Heart left ventricle (tissue), 13 donors: ENCODE data around the gene CENPC.

Experiments
- POLR2A ChIP-seq, 2 donors: fragments of 450-650 bp; IDR thresholded peaks; one replicate each; pipeline ENCODE4 v1.6.1; 2017; ENCODE audit warnings: antibody characterized with exemption in 2 of 2, mild to moderate bottlenecking in 2 of 2, moderate library complexity in 2 of 2
- TF ChIP-seq, protein P1 (sequence below), 12 donors: fragments of 200-600 bp; sonication (generic) in 4 of 12; IDR thresholded peaks; one replicate each; pipeline versions ENCODE4 v1.5.0 to v1.8.0; 2018 to 2022; ENCODE audit warnings: antibody characterized with exemption in 12 of 12, mild to moderate bottlenecking in 5 of 12
- donor health status: ischemic (EF 13 %, LVEDD 7.1; RV severe dilation, severe dysfunction).
- donor health status: DM: no; HTN: yes; CAD: no.
- donor health status: DM: no; HTN: no; CAD: no.
- donor health status: ischemic (EF 25% LVEDD 6.9; RV normal size, moderate dysfunction).
- donor health status: ischemic (EF 25% LVEDD 5.7; RV mildly dilated, moderate dysfunction).
- donor health status: ischemic (EF 35%, LVEDD 5.7; RV mildly dilated, moderate dysfunction).
- donor health status: nonischemic (EF 11% LVEDD 7.7; RV severe dilation, severe dysfunction).
- donor health status: DM: yes; HTN: yes; CAD: no.
- donor health status: PGD.
- donor health status: ischemic (EF 29% LVEDD 5.4; RV normal size, mild dysfunction).
- donor health status: nonischemic (EF 23%, LVEDD 6.1; RV moderate dilation, normal function).

DNA sequence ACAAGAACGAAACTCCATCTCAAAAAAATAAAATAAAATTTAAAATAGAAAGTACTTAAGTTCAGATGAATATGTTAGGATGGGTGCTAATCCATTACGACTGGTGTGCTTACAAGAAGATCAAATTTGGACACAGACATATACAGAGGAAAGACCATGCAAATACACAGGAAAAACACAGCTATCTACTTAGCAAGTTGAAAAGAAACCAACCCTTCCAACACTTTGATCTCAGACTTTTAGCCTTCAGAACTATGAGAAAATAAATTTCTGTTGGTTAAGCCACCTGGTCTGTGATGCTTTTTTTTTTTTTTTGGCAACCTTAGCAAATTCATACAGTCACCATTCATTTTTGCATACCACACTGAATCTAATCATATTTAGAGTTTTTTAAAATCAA lies 116.5 kb downstream of the CENPC start:
- no peak for TF ChIP-seq POLR2A (IDR thresholded peaks at IDR 0.05)
- TF ChIP-seq, protein P1, sequence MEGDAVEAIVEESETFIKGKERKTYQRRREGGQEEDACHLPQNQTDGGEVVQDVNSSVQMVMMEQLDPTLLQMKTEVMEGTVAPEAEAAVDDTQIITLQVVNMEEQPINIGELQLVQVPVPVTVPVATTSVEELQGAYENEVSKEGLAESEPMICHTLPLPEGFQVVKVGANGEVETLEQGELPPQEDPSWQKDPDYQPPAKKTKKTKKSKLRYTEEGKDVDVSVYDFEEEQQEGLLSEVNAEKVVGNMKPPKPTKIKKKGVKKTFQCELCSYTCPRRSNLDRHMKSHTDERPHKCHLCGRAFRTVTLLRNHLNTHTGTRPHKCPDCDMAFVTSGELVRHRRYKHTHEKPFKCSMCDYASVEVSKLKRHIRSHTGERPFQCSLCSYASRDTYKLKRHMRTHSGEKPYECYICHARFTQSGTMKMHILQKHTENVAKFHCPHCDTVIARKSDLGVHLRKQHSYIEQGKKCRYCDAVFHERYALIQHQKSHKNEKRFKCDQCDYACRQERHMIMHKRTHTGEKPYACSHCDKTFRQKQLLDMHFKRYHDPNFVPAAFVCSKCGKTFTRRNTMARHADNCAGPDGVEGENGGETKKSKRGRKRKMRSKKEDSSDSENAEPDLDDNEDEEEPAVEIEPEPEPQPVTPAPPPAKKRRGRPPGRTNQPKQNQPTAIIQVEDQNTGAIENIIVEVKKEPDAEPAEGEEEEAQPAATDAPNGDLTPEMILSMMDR (IDR thresholded peaks at IDR 0.05) = no peak
